HG03196 (cell line): Measurements from ENCODE around the gene TBL1XR1.
"Not testable (repeated sequence)": the region's sequence is repeated elsewhere in the genome, so short reads cannot be mapped to it uniquely, and the experiment has no call there.

Experiments
- ATAC-seq: cut with Tn5 transposase; IDR thresholded peaks from one replicate; pipeline ENCODE4 v1.9.1; 2021; ENCODE audit not compliant: unreplicated experiment

The TBL1XR1 gene

GRCh38 chr3:177144922-177145321 lies 52.4 kb downstream of the TBL1XR1 start:
- ATAC-seq: peak; percentile 65

- no peak for ATAC-seq
Observed at GRCh38 chr3:177141899-177142646, 55.2 kb downstream of the TBL1XR1 start.

- no peak for ATAC-seq
Observed at GRCh38 chr3:177141471-177141870, 55.8 kb downstream of the TBL1XR1 start.

- not testable (repeated sequence) for ATAC-seq
Observed at GRCh38 chr3:177139220-177139619, 58.1 kb downstream of the TBL1XR1 start.

GRCh38 chr3:177137774-177138705 lies 59.2 kb downstream of the TBL1XR1 start:
- ATAC-seq: no peak

- ATAC-seq: no peak
Observed at GRCh38 chr3:177136741-177137140, 60.5 kb downstream of the TBL1XR1 start.

GRCh38 chr3:177135841-177136492 lies 61.3 kb downstream of the TBL1XR1 start:
- no peak for ATAC-seq

GRCh38 chr3:177134816-177135210 lies 62.5 kb downstream of the TBL1XR1 start:
- ATAC-seq: no peak

- no peak for ATAC-seq
Observed at GRCh38 chr3:177133860-177134815, 63.1 kb downstream of the TBL1XR1 start.

- no peak for ATAC-seq
Observed at GRCh38 chr3:177131927-177132636, 65.2 kb downstream of the TBL1XR1 start.

GRCh38 chr3:177127008-177127407 lies 70.3 kb downstream of the TBL1XR1 start:
- no peak for ATAC-seq

GRCh38 chr3:177126015-177126773 lies 71.1 kb downstream of the TBL1XR1 start:
- no peak for ATAC-seq

GRCh38 chr3:177124882-177125281 lies 72.4 kb downstream of the TBL1XR1 start:
- ATAC-seq: no peak

GRCh38 chr3:177123822-177124221 lies 73.5 kb downstream of the TBL1XR1 start:
- ATAC-seq: no peak

GRCh38 chr3:177122183-177122856 lies 75.0 kb downstream of the TBL1XR1 start:
- ATAC-seq: no peak

GRCh38 chr3:177119829-177120228 lies 77.5 kb downstream of the TBL1XR1 start:
- no peak for ATAC-seq

- no peak for ATAC-seq
Observed at GRCh38 chr3:177114253-177114652, 83.0 kb downstream of the TBL1XR1 start.

GRCh38 chr3:177111541-177111949 lies 85.7 kb downstream of the TBL1XR1 start:
- ATAC-seq: no peak
